ENCODE measurements around the gene TMEM131.

Gene TMEM131

GRCh38 chr2:97737421-97738178, 258.1 kb downstream of the TMEM131 start:
- Histone ChIP-seq H3K9me3 (ENCODE audit: control insufficient read depth, low read length) (no peaks in the 10 kb centered on the region), H3K4me1 (ENCODE audit: control insufficient read depth, insufficient read depth, low read length) (no peaks in the 10 kb centered on the region), H3K27ac (ENCODE audit: insufficient read depth, low read depth, low read length, poor library complexity, severe bottlenecking) (no peak overlapping the region), H3K36me3 (ENCODE audit: control insufficient read depth, insufficient read depth, low read length) (no peaks in the 10 kb centered on the region), H3K4me3 (ENCODE audit: insufficient read depth, low read depth, low read length) (no peak overlapping the region), H3K27me3 (ENCODE audit: control insufficient read depth, insufficient read depth, low read length, poor library complexity, severe bottlenecking) (no peaks in the 10 kb centered on the region)
- WGBS, 2 experiments: 94 to 95% methylated on average over 32 of the region's 32 CpGs

- Histone ChIP-seq H3K4me3 (ENCODE audit: insufficient read depth, low read depth, low read length) (no peak overlapping the region), H3K4me1 (ENCODE audit: control insufficient read depth, insufficient read depth, low read length) (no peaks in the 10 kb centered on the region), H3K27ac (ENCODE audit: insufficient read depth, low read depth, low read length, poor library complexity, severe bottlenecking) (no peak overlapping the region), H3K9me3 (ENCODE audit: control insufficient read depth, low read length) (no peaks in the 10 kb centered on the region), H3K27me3 (ENCODE audit: control insufficient read depth, insufficient read depth, low read length, poor library complexity, severe bottlenecking) (no peaks in the 10 kb centered on the region), H3K36me3 (ENCODE audit: control insufficient read depth, insufficient read depth, low read length) (no peaks in the 10 kb centered on the region)
- 92% methylated on average over 20 of the region's 20 CpGs for WGBS, 2 experiments
Measured at GRCh38 chr2:97736608-97737330, 259.0 kb downstream of the TMEM131 start.

DNA sequence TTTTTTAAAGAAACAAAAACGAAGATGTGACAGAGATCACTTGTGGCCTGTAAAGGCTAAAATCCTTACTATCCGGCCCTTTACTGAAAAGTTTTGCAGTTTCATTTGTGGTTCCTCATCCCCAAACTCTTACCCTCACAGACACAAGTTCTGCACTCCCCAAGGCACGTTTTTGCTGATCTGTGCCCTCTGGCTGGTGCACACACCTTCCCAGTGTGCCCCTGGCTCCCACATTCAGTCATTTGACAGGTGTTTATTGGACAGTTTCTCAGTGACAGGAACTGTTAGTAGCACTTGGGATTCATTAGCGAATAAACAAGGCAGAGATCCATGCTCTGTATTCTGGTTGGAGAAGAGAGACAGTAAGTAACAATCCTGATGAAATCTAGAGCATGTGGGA, 259.6 kb downstream of the TMEM131 start:
- Histone ChIP-seq H3K27me3 (ENCODE audit: control insufficient read depth, insufficient read depth, low read length, poor library complexity, severe bottlenecking) (no peaks in the 10 kb centered on the region), H3K4me1 (ENCODE audit: control insufficient read depth, insufficient read depth, low read length) (no peaks in the 10 kb centered on the region), H3K9me3 (ENCODE audit: control insufficient read depth, low read length) (no peaks in the 10 kb centered on the region), H3K36me3 (ENCODE audit: control insufficient read depth, insufficient read depth, low read length) (no peaks in the 10 kb centered on the region), H3K27ac (ENCODE audit: insufficient read depth, low read depth, low read length, poor library complexity, severe bottlenecking) (no peak overlapping the region), H3K4me3 (ENCODE audit: insufficient read depth, low read depth, low read length) (no peak overlapping the region)
- WGBS, 2 experiments: 80 to 86% methylated on average over 4 of the region's 4 CpGs

GRCh38 chr2:97735161-97735561, 260.6 kb downstream of the TMEM131 start:
- Histone ChIP-seq H3K36me3 (ENCODE audit: control insufficient read depth, insufficient read depth, low read length) (no peaks in the 10 kb centered on the region), H3K27ac (ENCODE audit: insufficient read depth, low read depth, low read length, poor library complexity, severe bottlenecking) (no peak overlapping the region), H3K4me3 (ENCODE audit: insufficient read depth, low read depth, low read length) (no peak overlapping the region), H3K27me3 (ENCODE audit: control insufficient read depth, insufficient read depth, low read length, poor library complexity, severe bottlenecking) (no peaks in the 10 kb centered on the region), H3K4me1 (ENCODE audit: control insufficient read depth, insufficient read depth, low read length) (no peaks in the 10 kb centered on the region), H3K9me3 (ENCODE audit: control insufficient read depth, low read length) (no peaks in the 10 kb centered on the region)
- 97% methylated on average over 29 of the region's 29 CpGs for WGBS, 2 experiments

GRCh38 chr2:97734061-97735051, 261.4 kb downstream of the TMEM131 start:
- Histone ChIP-seq H3K4me1 (ENCODE audit: control insufficient read depth, insufficient read depth, low read length) (no peaks in the 10 kb centered on the region), H3K27me3 (ENCODE audit: control insufficient read depth, insufficient read depth, low read length, poor library complexity, severe bottlenecking) (no peaks in the 10 kb centered on the region), H3K4me3 (ENCODE audit: insufficient read depth, low read depth, low read length) (no peak overlapping the region), H3K9me3 (ENCODE audit: control insufficient read depth, low read length) (no peaks in the 10 kb centered on the region), H3K27ac (ENCODE audit: insufficient read depth, low read depth, low read length, poor library complexity, severe bottlenecking) (no peak overlapping the region), H3K36me3 (ENCODE audit: control insufficient read depth, insufficient read depth, low read length) (no peaks in the 10 kb centered on the region)
- 94 to 95% methylated on average over 44 of the region's 44 CpGs for WGBS, 2 experiments

DNA sequence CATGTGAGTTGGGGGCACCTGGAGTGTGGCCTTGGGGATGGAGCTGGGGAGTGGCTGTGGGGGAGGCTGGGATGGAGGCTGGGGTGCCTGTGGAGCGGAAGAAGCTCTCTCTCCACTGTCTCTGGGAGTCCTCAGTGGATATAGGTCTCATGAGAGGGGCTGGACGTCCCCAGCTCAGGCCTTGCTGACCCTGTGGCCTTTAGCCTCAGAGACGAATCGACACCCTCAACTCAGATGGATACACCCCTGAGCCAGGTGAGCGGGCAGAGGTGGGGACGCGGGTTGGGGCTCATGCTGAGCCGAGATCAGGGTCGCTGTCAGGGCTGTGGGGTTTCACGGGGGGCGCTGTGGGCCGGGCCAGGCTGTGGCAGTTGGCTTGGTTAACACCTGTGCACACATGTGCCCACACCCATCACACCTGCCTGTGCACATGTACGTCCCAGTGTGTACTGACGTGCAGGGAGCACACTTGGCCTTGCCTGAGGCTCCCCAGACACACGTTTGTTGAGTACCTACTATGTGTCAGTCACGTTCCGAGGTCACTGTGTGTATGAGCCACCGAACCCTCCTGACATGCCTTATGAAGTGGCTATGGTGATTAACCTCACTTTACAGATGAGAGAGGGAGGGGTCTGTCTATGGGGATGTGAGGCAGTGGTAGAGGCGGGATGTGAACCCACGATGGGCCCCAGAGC, 262.3 kb downstream of the TMEM131 start:
- WGBS, 2 experiments: 93 to 94% methylated on average over 20 of the region's 20 CpGs
- Histone ChIP-seq H3K27ac (ENCODE audit: insufficient read depth, low read depth, low read length, poor library complexity, severe bottlenecking) (no peak overlapping the region), H3K9me3 (ENCODE audit: control insufficient read depth, low read length) (no peaks in the 10 kb centered on the region), H3K4me3 (ENCODE audit: insufficient read depth, low read depth, low read length) (no peak overlapping the region), H3K36me3 (ENCODE audit: control insufficient read depth, insufficient read depth, low read length) (no peaks in the 10 kb centered on the region), H3K4me1 (ENCODE audit: control insufficient read depth, insufficient read depth, low read length) (no peaks in the 10 kb centered on the region), H3K27me3 (ENCODE audit: control insufficient read depth, insufficient read depth, low read length, poor library complexity, severe bottlenecking) (no peaks in the 10 kb centered on the region)

DNA sequence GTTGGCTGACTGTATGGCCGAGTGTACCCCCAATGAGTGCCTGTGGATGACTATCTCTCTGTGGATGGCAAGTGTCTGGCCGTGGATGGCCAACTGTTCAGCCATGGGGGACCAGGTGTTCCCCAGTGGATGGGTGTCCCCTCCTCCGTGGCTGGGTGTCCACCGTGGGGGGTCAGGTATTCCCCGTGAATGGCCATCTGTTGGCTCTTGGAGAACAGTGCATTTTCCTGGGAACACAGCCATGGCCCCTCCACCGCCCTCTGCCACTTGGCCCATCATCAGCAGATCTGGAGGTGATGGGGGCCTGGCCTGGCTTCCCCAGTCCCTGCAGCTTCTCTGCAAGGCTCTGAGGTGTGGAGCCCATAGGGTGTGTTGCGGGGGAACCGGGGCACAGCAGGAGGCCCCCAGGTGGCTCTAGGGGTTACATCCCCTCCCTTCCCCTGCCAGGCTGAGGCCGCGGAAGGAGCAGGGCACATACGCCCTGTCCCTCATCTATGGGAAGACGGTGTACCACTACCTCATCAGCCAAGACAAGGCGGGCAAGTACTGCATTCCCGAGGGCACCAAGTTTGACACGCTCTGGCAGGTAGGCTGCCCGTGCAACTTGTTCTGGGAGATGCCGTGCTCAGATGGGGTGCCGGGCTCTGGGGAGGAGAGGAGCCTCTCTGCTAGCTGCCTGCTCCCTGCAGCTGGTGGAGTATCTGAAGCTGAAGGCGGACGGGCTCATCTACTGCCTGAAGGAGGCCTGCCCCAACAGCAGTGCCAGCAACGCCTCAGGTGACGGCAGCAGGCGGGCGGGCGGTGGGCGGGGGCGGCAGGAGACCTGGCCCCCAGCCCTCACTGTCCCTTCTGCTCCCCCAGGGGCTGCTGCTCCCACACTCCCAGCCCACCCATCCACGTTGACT, 263.1 kb downstream of the TMEM131 start:
- no peak overlapping the region for H3K27ac ChIP-seq (ENCODE audit: insufficient read depth, low read depth, low read length, poor library complexity, severe bottlenecking)
- H3K27me3 ChIP-seq (ENCODE audit: control insufficient read depth, insufficient read depth, low read length, poor library complexity, severe bottlenecking): no peaks in the 10 kb centered on the region
- H3K9me3 ChIP-seq (ENCODE audit: control insufficient read depth, low read length): no peaks in the 10 kb centered on the region
- WGBS, 2 experiments: 92 to 94% methylated on average over 28 of the region's 28 CpGs
- no peak overlapping the region for H3K4me3 ChIP-seq (ENCODE audit: insufficient read depth, low read depth, low read length)
- H3K4me1 ChIP-seq (ENCODE audit: control insufficient read depth, insufficient read depth, low read length): no peaks in the 10 kb centered on the region
- H3K36me3 ChIP-seq (ENCODE audit: control insufficient read depth, insufficient read depth, low read length): no peaks in the 10 kb centered on the region

DNA sequence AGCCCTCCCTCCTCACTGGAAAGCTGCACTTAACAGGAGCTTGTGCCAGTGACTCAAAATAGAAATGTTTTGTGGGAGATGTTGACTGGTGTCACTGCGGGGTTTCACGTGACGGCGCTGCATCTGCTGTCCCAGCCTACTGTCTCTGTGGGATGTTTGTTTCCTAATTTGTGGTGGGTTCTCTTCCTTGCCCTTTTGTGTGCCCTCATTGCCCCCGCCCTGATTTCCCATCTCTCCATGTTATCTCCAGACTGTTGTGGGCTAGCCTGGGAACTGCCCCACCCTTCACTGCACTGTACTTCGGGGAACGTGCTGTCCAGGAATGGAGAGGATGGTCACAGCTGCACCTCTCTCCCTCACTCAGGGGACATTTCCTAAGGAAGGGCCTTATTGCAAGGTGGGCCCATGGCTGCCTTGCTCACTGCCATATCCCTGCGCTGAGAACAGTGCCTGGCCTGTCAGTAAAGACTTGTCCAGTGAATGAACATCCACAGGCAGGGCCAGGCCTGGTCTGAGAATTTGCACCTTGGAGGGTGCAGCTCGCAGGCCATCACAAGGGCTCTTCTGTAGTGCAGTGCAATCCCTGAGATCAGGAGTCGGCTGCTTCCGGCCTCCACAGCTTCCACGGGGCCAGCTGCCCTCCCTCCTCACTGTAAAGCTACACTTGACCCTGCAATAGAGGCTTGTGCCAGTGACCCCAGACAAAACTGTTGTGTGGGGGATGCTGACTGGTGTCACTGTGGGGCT, 264.3 kb downstream of the TMEM131 start:
- no peaks in the 10 kb centered on the region for H3K4me1 ChIP-seq (ENCODE audit: control insufficient read depth, insufficient read depth, low read length)
- H3K27ac ChIP-seq (ENCODE audit: insufficient read depth, low read depth, low read length, poor library complexity, severe bottlenecking): no peak overlapping the region
- no peaks in the 10 kb centered on the region for H3K9me3 ChIP-seq (ENCODE audit: control insufficient read depth, low read length)
- H3K27me3 ChIP-seq (ENCODE audit: control insufficient read depth, insufficient read depth, low read length, poor library complexity, severe bottlenecking): no peaks in the 10 kb centered on the region
- H3K4me3 ChIP-seq (ENCODE audit: insufficient read depth, low read depth, low read length): no peak overlapping the region
- no peaks in the 10 kb centered on the region for H3K36me3 ChIP-seq (ENCODE audit: control insufficient read depth, insufficient read depth, low read length)
- 89 to 91% methylated on average over 12 of the region's 12 CpGs for WGBS, 2 experiments

All from ectodermal cell (in vitro differentiated cells).